ENCODE measurements around the gene THY1.
"Not testable (repeated sequence)": the region's sequence is repeated elsewhere in the genome, so short reads cannot be mapped to it uniquely, and the experiment has no call there.

DNA sequence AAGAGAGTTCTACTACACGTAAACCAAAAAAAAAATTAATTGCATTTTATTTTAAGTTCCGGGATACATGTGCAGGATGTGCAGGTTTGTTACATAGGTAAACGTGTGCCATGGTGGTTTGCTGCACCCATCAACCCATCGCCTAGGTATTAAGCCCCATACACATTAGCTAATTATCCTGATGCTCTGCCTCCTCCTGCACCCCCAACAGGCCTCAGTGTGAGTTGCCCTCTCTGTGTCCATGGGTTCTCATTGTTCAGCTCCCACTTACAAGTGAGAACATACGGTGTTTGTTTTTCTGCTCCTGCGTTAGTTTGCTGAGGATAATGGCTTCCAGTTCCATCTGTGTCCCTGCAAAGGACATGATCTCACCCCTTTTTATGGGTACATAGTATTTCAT is 32.7 kb upstream of the THY1 start:
- not testable (repeated sequence) for TF ChIP-seq CTCF (optimal IDR thresholded peaks at IDR 0.05 in 1 of 3, IDR thresholded peaks at IDR 0.05 in 1 of 3, conservative IDR thresholded peaks at IDR 0.05 in 1 of 3; ENCODE audit: extremely low read depth in 1 of 3, insufficient read depth in 2 of 3, low read length in 3 of 3); EZH2 (IDR thresholded peaks at IDR 0.05; ENCODE audit: low read length)

Measured in keratinocyte (primary cell).